Mononuclear cell (primary cell): Measurements from ENCODE around the gene SMARCAL1. TPM values are rescaled to one million over a fixed set of nuclear protein-coding genes. Genes with fewer than 3 reads are reported as not detected.

Source experiments
- H3K27me3 ChIP-seq: 2 replicates; pipeline ENCODE4 v1.6.0; 2011; ENCODE audit warnings: low read length, control low read depth; ENCODE audit not compliant: insufficient read depth
- H3K4me1 ChIP-seq: 2 replicates; pipeline ENCODE4 v1.5.1; 2011; ENCODE audit warnings: mild to moderate bottlenecking, low read length, control low read depth; ENCODE audit not compliant: insufficient read depth
- H3K4me3 ChIP-seq: 2 replicates; pipeline ENCODE4 v1.5.1; 2011; ENCODE audit warnings: mild to moderate bottlenecking, low read length, moderate library complexity
- H3K9me3 ChIP-seq: 2 replicates; pipeline ENCODE4 v1.5.1; 2011; ENCODE audit warnings: low read depth, mild to moderate bottlenecking, control low read depth, low read length
- total RNA-seq: library from RNA; depleted of rRNA; stranded (reverse); fragments of >200 nt; gene quantifications from one replicate; pipeline ENCODE4 v1.2.3, GENCODE V29; 2012

Gene SMARCAL1
- total RNA-seq, 1 donor = 2.6 TPM

DNA sequence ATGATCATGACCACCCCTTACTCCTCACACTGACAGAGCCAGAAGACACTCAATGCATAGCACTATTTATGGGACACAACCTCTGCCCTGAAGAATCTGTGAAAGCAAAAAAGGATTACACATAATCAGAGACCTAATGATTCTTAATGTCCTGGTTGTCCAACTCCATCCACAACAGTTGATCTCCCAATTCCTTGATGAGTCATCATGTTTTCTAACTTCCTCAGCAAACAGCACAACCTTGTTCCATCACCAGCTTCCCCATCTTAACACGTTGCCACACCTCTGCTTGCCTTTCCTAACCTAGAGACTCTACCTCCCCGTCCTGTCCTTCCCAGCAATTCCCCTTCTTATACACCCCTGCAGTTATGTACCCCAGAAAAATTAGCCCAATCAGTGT, 26.8 kb upstream of the SMARCAL1 start:
- H3K9me3 ChIP-seq = no peaks in the 10 kb centered on the region
- no peaks in the 10 kb centered on the region for H3K27me3 ChIP-seq
- no peak overlapping the region for H3K4me3 ChIP-seq
- H3K4me1 ChIP-seq = peaks cover 21% of the 10 kb centered on the region

GRCh38 chr2:216387262-216387661, 25.0 kb upstream of the SMARCAL1 start:
- H3K9me3 ChIP-seq = no peaks in the 10 kb centered on the region

DNA sequence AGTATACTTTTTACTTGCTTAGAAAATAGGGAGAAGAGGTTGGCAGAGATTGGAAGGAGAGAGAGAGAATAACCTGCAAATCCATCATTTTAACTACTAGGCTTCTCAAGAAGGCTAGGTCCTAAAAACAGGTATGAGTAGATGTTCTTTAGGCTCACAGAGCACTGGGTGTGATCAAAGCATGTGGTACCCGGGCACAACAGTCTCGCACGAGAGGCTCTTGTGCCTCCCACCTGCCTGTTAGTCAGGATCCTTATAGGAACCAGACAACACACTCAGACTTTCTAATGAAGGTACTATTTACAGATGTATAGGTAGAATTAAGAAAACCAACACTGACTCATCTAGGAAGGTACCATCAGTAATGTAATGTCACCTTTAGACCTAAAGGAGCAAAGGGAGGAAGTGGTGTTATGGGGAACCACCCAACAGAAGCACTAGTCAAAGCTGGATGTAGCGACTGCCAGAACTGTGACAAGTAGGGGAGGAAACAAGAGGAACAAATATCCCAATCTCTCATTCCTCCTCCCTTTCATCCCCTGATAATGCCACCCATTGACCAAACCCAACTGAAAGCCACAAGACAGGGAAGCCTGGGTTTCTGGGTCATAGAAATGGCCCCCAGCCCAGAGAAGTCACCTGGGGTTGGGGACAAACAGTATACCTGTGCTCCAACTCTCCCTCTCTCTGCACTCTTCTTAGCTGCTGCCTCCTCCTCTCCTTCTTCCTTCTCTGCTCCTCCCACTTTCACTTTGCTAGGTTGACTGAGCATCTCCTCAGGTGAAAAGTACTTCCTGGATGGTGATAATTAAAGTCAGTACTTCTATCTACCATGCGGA, 24.0 kb upstream of the SMARCAL1 start:
- no peaks in the 10 kb centered on the region for H3K9me3 ChIP-seq
- H3K27me3 ChIP-seq = no peaks in the 10 kb centered on the region
- H3K4me1 ChIP-seq = peaks cover 21% of the 10 kb centered on the region
- no peak overlapping the region for H3K4me3 ChIP-seq

More at GRCh38 chr2:216387262-216387661, 25.0 kb upstream of the SMARCAL1 start:
- H3K4me1 ChIP-seq = peaks cover 21% of the 10 kb centered on the region
- no peak overlapping the region for H3K4me3 ChIP-seq
- H3K27me3 ChIP-seq = no peaks in the 10 kb centered on the region

DNA sequence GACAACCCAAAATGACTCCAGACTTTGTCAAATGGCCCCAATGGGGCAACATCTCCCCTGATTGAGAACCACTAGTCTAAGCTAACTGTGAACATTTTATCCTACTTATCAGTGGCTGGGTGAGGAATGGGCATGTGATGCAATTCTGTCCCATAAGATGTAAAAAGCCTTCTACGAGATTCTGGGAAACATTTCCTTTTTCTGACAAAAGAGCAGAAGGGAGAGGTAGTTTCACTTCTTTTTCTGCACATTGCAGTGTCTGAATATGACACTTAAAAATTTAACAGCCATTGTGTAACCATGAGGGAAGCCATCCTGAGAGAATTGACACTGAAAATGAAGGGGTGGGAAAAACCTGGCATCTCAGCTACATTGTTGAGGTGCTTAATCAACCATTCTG, 22.7 kb upstream of the SMARCAL1 start:
- peaks cover 22% of the 10 kb centered on the region for H3K4me1 ChIP-seq

DNA sequence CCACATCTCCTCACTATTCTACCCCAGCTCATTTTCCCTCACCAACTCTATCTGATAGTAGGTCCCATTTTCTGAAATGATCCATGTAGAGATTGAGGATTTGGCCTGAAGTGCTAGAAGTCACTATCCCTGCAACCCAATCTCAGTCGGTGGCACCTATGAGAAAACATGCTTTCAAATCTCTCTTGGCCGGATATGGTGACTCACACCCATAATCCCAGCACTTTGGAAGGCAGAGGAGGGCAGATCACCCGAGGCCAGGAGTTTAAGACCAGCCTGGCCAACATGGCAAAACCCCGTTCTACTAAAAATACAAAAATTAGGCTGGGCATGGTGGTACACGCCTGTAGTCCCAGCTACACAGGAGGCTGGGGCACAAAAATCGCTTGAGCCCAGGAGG, 20.9 kb upstream of the SMARCAL1 start:
- no peaks in the 10 kb centered on the region for H3K27me3 ChIP-seq
- H3K9me3 ChIP-seq = no peaks in the 10 kb centered on the region
- peaks cover 30% of the 10 kb centered on the region for H3K4me1 ChIP-seq
- H3K4me3 ChIP-seq = no peak overlapping the region

More for the DNA sequence above, 22.7 kb upstream of the SMARCAL1 start:
- Histone ChIP-seq H3K9me3 (no peaks in the 10 kb centered on the region), H3K4me3 (no peak overlapping the region), H3K27me3 (no peaks in the 10 kb centered on the region)

- H3K9me3 ChIP-seq = no peaks in the 10 kb centered on the region
- H3K27me3 ChIP-seq = no peaks in the 10 kb centered on the region
- H3K4me3 ChIP-seq = no peak overlapping the region
- peaks cover 30% of the 10 kb centered on the region for H3K4me1 ChIP-seq
Observed at GRCh38 chr2:216392018-216392562, 20.2 kb upstream of the SMARCAL1 start.

DNA sequence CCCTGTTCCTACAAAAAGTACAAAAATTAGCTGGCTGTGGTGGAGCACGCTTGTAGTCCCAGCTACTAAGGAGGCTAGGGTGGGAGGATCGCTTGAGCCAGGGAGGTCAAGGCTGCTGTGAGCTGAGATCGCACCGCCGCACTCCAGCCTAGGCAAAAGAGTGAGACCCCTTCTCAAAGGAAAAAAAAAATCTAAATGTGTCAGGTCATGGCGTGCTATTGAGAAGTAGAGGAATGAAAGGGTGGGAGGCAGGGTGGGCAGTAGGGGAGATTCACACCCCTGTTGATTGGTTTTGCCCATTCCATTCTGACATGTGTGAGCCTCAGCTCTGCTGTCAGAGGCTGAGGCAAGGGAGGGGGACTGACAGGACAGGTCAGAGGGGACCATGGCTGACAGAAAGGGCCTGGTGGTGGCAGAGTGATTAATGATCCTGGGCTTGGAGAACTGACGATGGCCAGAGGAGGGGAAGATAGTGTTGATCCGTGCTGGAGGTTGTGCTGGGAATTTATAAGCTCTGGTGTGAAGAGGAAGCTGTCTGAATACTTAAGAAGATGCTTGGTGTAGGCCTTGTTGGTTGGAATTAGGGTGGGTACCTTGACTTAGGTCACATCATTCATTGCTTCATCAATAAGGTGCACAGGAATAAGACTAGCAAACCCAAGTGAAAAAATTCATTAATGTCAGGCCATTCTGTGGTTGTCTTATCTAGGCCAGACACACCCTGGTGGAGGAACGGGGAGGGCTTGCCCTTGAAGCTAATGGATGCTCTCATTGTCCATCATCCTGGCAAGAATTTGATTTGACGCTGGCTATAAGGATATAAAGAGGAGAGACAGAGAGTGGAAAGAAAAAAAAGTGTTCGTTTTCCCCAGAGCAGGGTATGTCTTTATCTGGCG, 19.1 kb upstream of the SMARCAL1 start:
- Histone ChIP-seq H3K27me3 (no peaks in the 10 kb centered on the region), H3K4me3 (no peak overlapping the region), H3K4me1 (peaks cover 30% of the 10 kb centered on the region), H3K9me3 (no peaks in the 10 kb centered on the region)

DNA sequence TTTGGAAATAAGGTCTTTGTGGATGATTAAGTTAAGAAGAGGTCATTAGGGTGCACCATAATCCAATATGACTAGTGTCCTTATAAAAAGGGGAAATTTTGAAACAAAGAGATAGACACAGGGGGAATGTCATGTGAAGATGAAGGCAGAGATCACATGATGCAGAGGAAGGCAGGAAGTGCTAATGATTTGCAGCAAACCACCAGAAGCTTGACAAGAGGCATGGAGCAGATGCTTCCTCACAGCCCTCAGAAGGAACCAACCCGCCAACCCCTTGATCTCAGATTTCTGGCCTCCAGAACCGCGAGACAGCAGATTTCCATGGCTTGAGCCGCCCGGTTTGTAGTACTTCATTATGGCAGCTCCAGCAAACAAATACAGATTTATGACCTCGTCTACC, 17.4 kb upstream of the SMARCAL1 start:
- H3K4me3 ChIP-seq = no peak overlapping the region
- no peaks in the 10 kb centered on the region for H3K9me3 ChIP-seq

DNA sequence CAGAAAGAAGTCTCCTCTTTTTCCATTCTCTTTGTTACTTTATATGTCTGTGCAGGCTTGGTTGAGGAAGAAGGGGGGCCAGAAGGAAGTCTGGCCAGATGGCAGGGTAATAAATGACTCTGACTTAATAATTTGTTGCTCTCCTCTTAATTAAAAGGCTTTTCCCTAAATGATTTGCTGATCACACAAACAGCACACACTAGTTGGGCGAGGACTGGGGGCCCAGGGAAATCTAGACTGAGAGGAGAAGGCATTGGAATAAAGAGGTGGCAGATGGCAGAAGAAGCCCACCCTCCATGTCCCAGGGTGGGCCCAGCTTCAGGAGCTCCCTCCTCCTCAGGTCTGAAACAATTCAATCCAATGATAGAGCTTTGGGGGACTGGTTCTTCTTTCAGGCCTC, 12.7 kb upstream of the SMARCAL1 start:
- no peaks in the 10 kb centered on the region for H3K9me3 ChIP-seq
- H3K27me3 ChIP-seq = no peaks in the 10 kb centered on the region
- peaks cover 8% of the 10 kb centered on the region for H3K4me1 ChIP-seq
- H3K4me3 ChIP-seq = no peak overlapping the region

More for the DNA sequence above, 17.4 kb upstream of the SMARCAL1 start:
- Histone ChIP-seq H3K4me1 (peaks cover 13% of the 10 kb centered on the region), H3K27me3 (no peaks in the 10 kb centered on the region)

DNA sequence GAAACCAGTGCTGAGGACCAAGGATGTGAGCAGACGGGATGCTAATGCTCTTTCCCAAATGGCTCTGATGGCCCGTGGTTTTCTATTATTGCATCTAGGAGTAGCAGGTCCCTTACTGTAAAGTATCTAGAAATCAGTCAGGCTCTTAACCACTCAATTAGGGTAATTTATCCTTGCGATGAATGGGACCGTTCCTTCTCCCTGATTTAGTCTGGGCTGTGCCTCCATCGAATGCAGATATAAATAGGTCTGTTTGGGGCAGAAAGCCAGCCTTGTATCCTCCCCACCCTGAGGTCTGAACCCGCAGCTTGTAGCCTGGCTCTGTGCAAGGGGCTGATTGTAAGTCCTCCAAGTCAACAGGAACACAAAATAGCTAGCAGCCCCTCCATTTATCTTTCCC, 9.5 kb upstream of the SMARCAL1 start:
- no peaks in the 10 kb centered on the region for H3K27me3 ChIP-seq
- H3K9me3 ChIP-seq = no peaks in the 10 kb centered on the region
- H3K4me3 ChIP-seq = no peak overlapping the region
- no peaks in the 10 kb centered on the region for H3K4me1 ChIP-seq

DNA sequence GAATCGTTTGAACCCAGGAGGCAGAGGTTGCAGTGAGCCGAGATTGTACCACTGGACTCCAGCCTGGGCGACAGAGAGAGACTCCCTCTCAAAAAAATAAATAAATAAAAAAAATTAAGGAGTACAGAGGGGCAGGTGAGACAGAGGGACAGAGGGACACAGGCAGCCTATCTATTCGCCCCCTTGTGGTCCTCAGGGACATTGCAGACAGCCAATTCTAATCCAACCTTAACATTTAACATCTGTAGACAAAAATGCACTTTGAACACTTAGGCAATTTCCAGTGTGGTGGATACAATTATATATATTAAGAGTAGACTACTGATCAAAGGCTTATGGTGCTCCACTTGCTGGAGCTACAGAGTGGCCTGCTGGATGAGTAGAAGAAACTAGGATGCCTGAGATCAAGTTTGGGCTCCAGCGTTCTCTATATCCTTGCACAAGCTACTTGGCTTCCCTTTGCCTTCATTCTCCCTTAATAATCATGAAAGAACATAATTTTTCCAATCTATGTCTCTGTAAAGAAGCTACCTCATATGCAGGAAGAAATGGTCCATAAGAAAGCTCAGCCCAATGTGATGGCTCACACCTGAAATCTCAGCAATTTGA, 8.2 kb upstream of the SMARCAL1 start:
- H3K4me3 ChIP-seq = no peak overlapping the region
- H3K4me1 ChIP-seq = no peaks in the 10 kb centered on the region
- no peaks in the 10 kb centered on the region for H3K27me3 ChIP-seq
- no peaks in the 10 kb centered on the region for H3K9me3 ChIP-seq

DNA sequence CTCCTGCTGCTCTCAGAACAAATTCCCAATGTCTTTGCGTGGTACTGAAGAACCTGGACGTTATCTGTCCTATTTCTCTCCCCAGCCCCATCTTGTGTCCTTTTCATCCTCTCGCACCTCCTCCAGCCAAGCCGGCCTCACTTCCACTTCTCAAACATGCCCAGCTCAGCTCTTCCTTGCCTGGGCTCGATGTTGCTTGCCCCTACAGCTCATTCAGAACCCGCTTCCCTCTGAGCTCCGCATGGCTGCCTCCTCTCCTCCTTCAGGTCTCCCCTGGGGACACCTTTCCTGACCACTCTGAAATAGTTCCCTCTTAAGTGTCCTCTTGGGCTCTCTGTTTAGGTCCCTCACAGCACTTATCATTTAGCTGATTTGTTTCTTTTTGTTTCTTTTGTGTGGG, 6.7 kb upstream of the SMARCAL1 start:
- H3K9me3 ChIP-seq = no peaks in the 10 kb centered on the region
- H3K4me3 ChIP-seq = no peak overlapping the region
- H3K27me3 ChIP-seq = no peaks in the 10 kb centered on the region
- no peaks in the 10 kb centered on the region for H3K4me1 ChIP-seq

- Histone ChIP-seq H3K27me3 (no peaks in the 10 kb centered on the region), H3K4me1 (no peaks in the 10 kb centered on the region), H3K4me3 (no peak overlapping the region), H3K9me3 (no peaks in the 10 kb centered on the region)
Observed at GRCh38 chr2:216406826-216407225, 5.5 kb upstream of the SMARCAL1 start.

GRCh38 chr2:216408426-216409290, 3.6 kb upstream of the SMARCAL1 start:
- Histone ChIP-seq H3K9me3 (no peaks in the 10 kb centered on the region), H3K27me3 (no peaks in the 10 kb centered on the region), H3K4me3 (no peak overlapping the region), H3K4me1 (peaks cover 8% of the 10 kb centered on the region)
